Body of pancreas (tissue), 4 donors: ENCODE measurements around the gene GNAO1.

ENCODE experiments used
- CTCF ChIP-seq, 7 experiments: fragments of 450-650 bp in 4 of 7; fragments of 200-600 bp in 3 of 7; sonication (generic) in 3 of 7; IDR thresholded peaks; one replicate each; pipeline ENCODE4 v1.5.1; 2016 to 2019; ENCODE audit warnings: antibody characterized with exemption in 7 of 7
- POLR2A ChIP-seq, 3 donors: fragments of 450-650 bp; IDR thresholded peaks; one replicate each; pipeline ENCODE4 v1.6.1; 2016; ENCODE audit warnings: antibody characterized with exemption in 3 of 3, mild to moderate bottlenecking in 2 of 3

GRCh38 chr16:56245197-56245596 is 53.9 kb downstream of the GNAO1 start:
- TF ChIP-seq POLR2A (IDR thresholded peaks at IDR 0.05) (no peak), CTCF (IDR thresholded peaks at IDR 0.05) (no peak)
